Right hindlimb (tissue), 1 donor: ENCODE data around the gene PCBP3.
A peak's percentile ranks its signal among the peaks of the same experiment; 100 is the strongest.

Experiments
- DNase-seq: peaks from one replicate; pipeline ENCODE4 v3.0.0-alpha.2; 2018

PCBP3 gene

GRCh38 chr21:45989355-45990048, 346.0 kb downstream of the PCBP3 start:
- DNase-seq = peak; percentile 21

- DNase-seq = no peak
Observed at GRCh38 chr21:45990049-45990711, 346.7 kb downstream of the PCBP3 start.

- DNase-seq = peak; percentile 19
Observed at GRCh38 chr21:45990741-45991605, 347.4 kb downstream of the PCBP3 start.

GRCh38 chr21:45991606-45992300, 348.2 kb downstream of the PCBP3 start:
- DNase-seq = peak; percentile 17
